T-cell (primary cell): ENCODE data around the gene KRTAP12-1. TPM values are rescaled to one million over a fixed set of nuclear protein-coding genes. Genes with fewer than 3 reads are reported as not detected.

ENCODE experiments used
- total RNA-seq, 35 experiments: library from RNA in 6 of 35; stranded (reverse) in 6 of 35; fragments of 120-200 nt in 1 of 35; gene quantifications; one replicate each; pipeline versions ENCODE4 v1.2.1 to v1.2.4 and lab custom pipeline; 2013 to 2026

The KRTAP12-1 gene
- total RNA-seq, 5 donors from 2014 or later (not counting 1 experiment from before 2014, with no cell fraction given): not detected

Other genes starting within 250 kb of the KRTAP12-1 start
- 1 to 10 TPM in 2 of 5 donors, under 1 TPM in 3; 0.76 to 2.2 (median 0.98) TPM for gene LRRC3, start 226.7 kb downstream of the KRTAP12-1 start, total RNA-seq
- not detected for gene KRTAP10-1, start 142.0 kb downstream of the KRTAP12-1 start, total RNA-seq
- not detected for gene KRTAP10-2, start 130.7 kb downstream of the KRTAP12-1 start, total RNA-seq
- not detected for gene KRTAP10-3, start 123.4 kb downstream of the KRTAP12-1 start, total RNA-seq
- gene KRTAP10-4, start 108.4 kb downstream of the KRTAP12-1 start, total RNA-seq: not detected
- not detected for gene KRTAP10-5, start 101.6 kb downstream of the KRTAP12-1 start, total RNA-seq
- not detected for gene KRTAP10-6, start 89.7 kb downstream of the KRTAP12-1 start, total RNA-seq
- gene KRTAP10-7, start 81.6 kb downstream of the KRTAP12-1 start, total RNA-seq: not detected
- not detected for gene KRTAP10-8, start 70.1 kb downstream of the KRTAP12-1 start, total RNA-seq
- not detected for gene KRTAP10-9, start 55.1 kb downstream of the KRTAP12-1 start, total RNA-seq
- not detected for gene KRTAP10-10, start 44.8 kb downstream of the KRTAP12-1 start, total RNA-seq
- not detected for gene KRTAP10-11, start 35.7 kb downstream of the KRTAP12-1 start, total RNA-seq
- not detected for gene KRTAP12-4, start 27.5 kb downstream of the KRTAP12-1 start, total RNA-seq
- gene KRTAP12-3, start 24.2 kb downstream of the KRTAP12-1 start, total RNA-seq: not detected
- gene KRTAP12-2, start 15.2 kb downstream of the KRTAP12-1 start, total RNA-seq: not detected
- gene KRTAP10-12, start 15.0 kb upstream of the KRTAP12-1 start, total RNA-seq: not detected
- not detected for gene TSPEAR, start 29.4 kb upstream of the KRTAP12-1 start, total RNA-seq
- gene UBE2G2, start 119.7 kb upstream of the KRTAP12-1 start, total RNA-seq: 100 to 1,000 TPM; 124 to 157 (median 134) TPM
- 10 to 100 TPM; 49.1 to 77.1 (median 53.7) TPM for gene SUMO3, start 135.9 kb upstream of the KRTAP12-1 start, total RNA-seq
- gene PTTG1IP, start 191.5 kb upstream of the KRTAP12-1 start, total RNA-seq: 10 to 100 TPM; 73.4 to 91.1 (median 90.2) TPM
- 100 to 1,000 TPM; 249 to 498 (median 304) TPM for gene ITGB2, start 238.7 kb upstream of the KRTAP12-1 start, total RNA-seq